Measurements from ENCODE around the gene TLDC2.

GRCh38 chr20:36895036-36895435, 19.1 kb downstream of the TLDC2 start:
- no peak for TF ChIP-seq CTCF (IDR thresholded peaks at IDR 0.05; ENCODE audit: poor library complexity)
- TF ChIP-seq EZH2phosphoT487 (IDR thresholded peaks at IDR 0.05; ENCODE audit: low read depth, severe bottlenecking, unreplicated experiment) = no peak
- TF ChIP-seq EZH2 (IDR thresholded peaks at IDR 0.05; ENCODE audit: borderline replicate concordance) = no peak

Data from hepatocyte (in vitro differentiated cells).